Astrocyte of the cerebellum (primary cell): Measurements from ENCODE around the gene KCTD1.

Experiments used
- DNase-seq: peaks from one replicate; pipeline ENCODE4 v3.0.0-alpha.2; 2011; ENCODE audit warnings: low read depth
- H3K4me3 ChIP-seq: 2 replicates; pipeline ENCODE4 v1.5.1; 2011; ENCODE audit warnings: mild to moderate bottlenecking, low read depth, low read length, moderate library complexity
- in situ Hi-C: cut with HindIII; loops from 2 replicates; pipeline ENCODE4 v1.10.0; 2017; ENCODE audit warnings: low sequenced_read_pairs
- TF ChIP-seq, protein P1 (sequence below): IDR thresholded peaks from 2 replicates; pipeline ENCODE4 v1.5.1; 2012; ENCODE audit warnings: low read length, low read depth, moderate library complexity, mild to moderate bottlenecking; ENCODE audit errors: missing control alignments

The KCTD1 gene

DNA sequence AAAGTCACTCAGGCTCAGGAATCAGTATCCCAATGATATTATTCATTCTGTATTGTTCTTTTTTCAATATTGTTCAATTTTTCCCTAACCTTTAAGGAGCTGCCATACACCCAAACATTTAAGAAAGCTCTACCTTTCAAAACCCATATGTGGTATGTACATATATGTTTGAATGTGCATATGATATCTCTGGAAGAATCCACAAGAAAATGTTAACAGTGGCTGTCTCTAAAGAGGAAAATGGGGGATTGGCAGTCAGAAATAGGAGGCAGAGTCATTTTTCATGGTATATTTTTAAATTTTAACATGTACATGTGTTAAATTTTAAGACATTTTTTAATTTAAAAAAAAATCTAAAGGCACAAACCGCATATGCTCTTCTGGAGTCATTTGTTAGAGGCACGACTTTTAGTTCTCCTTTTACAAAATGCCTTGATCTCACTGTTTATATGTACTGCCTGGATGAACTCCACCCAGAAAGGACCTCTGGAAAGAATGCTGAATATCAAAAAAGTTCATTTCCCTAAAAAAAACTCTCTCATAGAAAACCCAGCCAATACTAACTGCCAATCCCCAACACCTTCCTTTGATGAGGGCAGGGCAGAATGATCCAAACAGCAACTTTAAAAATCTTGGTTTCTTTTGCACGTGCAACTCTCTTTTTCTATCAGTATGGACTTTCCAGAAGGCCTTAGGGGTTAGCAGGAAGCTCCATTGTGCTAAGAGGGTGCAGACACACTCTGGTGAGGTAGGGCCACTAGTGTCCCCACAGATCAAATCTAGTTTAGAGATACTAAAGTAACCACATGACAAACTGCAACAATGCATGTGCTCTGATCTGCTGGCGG is 23.6 kb downstream of the KCTD1 start:
- H3K4me3 ChIP-seq: no peak overlapping the region
- no peak for DNase-seq
- in situ Hi-C loops: no loop called here
- TF ChIP-seq, protein P1, sequence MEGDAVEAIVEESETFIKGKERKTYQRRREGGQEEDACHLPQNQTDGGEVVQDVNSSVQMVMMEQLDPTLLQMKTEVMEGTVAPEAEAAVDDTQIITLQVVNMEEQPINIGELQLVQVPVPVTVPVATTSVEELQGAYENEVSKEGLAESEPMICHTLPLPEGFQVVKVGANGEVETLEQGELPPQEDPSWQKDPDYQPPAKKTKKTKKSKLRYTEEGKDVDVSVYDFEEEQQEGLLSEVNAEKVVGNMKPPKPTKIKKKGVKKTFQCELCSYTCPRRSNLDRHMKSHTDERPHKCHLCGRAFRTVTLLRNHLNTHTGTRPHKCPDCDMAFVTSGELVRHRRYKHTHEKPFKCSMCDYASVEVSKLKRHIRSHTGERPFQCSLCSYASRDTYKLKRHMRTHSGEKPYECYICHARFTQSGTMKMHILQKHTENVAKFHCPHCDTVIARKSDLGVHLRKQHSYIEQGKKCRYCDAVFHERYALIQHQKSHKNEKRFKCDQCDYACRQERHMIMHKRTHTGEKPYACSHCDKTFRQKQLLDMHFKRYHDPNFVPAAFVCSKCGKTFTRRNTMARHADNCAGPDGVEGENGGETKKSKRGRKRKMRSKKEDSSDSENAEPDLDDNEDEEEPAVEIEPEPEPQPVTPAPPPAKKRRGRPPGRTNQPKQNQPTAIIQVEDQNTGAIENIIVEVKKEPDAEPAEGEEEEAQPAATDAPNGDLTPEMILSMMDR: no peak

DNA sequence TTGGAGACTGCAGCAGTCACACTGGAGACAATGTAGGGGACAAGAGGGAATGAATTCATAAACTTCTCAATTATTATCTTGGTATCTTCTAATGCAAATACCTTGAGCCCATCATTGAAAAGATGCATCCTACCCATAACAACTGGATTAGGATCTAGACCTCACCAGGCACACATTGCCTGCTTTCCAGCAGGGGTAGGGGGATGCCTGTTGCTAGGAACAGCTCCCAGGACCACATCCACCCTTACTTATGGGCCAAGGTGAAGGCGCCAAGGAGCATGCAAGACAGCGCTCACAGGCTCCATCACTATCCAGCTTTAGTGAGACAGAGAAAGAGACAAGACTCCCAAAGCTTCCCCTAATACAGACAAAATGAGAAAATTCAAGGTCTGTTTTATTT is 24.4 kb downstream of the KCTD1 start:
- TF ChIP-seq, protein P1: no peak
- in situ Hi-C loops: no loop called here
- no peak overlapping the region for H3K4me3 ChIP-seq
- no peak for DNase-seq

DNA sequence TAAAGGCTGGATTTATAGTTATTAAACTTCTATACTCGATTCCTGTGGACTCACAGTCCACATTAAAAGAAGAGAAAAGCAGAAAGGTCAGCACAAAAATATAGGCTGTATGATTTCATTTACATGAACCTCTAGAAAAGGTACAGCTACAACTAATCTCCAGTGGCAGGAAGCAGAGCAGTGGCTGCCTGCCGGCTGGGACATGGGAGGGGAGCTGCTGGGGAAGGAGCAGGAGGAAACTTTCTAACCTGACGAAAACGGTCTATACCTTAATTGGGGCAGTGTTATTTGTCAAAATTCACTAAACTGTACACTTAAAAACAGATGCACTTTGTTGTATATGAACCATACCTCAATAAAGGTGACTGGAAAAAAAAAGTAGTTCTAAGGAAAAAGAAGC is 26.7 kb downstream of the KCTD1 start:
- DNase-seq: no peak
- TF ChIP-seq, protein P1: no peak
- no peak overlapping the region for H3K4me3 ChIP-seq
- in situ Hi-C loops: no loop called here

DNA sequence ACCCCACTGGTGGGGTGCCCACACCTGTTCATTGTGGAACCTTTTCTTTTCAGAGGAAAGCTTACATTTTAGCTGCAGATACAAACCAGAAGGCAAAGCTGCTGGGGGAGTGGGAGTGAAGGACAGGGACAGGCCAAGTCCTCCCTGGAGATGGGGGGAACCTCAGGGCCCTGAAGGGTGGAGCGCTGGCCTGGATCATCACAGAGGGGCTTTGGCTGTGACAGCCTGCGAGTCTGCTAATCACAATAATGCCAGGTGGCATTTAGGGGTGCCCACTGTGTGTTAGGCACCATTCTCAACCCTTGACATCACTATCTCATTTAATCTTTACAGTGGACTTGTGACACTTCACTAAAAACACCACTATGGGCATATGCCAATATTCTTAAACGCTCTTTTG is 27.4 kb downstream of the KCTD1 start:
- H3K4me3 ChIP-seq: no peak overlapping the region
- in situ Hi-C loops: no loop called here
- TF ChIP-seq, protein P1: no peak
- DNase-seq: no peak

DNA sequence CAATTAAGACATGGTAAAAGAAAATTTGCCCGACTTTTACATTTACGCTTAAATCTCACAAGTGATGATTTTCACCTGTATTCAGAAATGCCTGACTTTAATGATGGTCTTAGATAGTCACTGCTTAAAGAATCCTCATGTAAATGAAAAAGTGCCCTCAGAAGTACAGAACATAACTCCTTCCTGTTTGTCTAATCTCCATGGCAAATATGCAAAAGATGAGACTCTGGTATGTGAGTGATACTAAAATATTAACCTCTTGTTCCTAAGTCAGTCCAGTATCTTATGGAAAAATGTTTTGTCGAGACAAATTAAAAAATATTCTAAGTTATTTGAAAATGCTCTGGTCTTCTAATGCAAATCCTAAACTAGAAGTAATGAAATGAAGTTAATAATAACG is 29.2 kb downstream of the KCTD1 start:
- no peak for DNase-seq
- in situ Hi-C loops: no loop called here
- no peak overlapping the region for H3K4me3 ChIP-seq
- TF ChIP-seq, protein P1: no peak

DNA sequence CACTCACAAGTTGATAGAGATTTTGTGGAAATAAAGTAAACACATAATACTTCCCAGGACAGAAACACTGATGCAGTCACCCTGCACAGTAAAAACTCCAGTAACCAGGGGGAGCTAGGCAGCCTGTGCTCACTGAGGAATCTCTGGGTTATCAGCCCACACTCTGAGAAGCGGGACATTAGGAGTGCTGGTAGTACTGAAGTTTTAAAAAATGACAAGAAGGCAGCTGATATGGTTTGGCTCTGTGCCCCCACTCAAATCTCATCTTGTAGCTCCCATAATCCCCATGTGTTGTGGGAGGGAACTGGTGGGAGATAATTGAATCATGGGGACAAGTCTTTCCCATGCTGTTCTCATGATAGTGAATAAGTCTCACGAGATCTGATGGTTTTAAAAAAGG is 31.4 kb downstream of the KCTD1 start:
- no peak overlapping the region for H3K4me3 ChIP-seq
- DNase-seq: no peak
- TF ChIP-seq, protein P1: no peak
- in situ Hi-C loops: no loop called here
